ENCODE measurements around the gene TGIF2LY. TPM values are rescaled to one million over a fixed set of nuclear protein-coding genes. Genes with fewer than 3 reads are reported as not detected.
"Not testable (repeated sequence)": the region's sequence is repeated elsewhere in the genome, so short reads cannot be mapped to it uniquely, and the experiment has no call there.

The TGIF2LY gene
- total RNA-seq, result not detected

GRCh38 chrY:3578767-3579166, at the start of gene TGIF2LY:
TSS of gene TGIF2LY (plus strand) at chrY:3579067. CDS start at chrY:3579245, 178 bp downstream.
- CTCF ChIA-PET; H3K27me3 Mint-ChIP-seq; POLR2A ChIA-PET; H3K9me3 Mint-ChIP-seq; H3K4me1 Mint-ChIP-seq; H3K4me3 Mint-ChIP-seq; DNase-seq; H3K27ac Mint-ChIP-seq; H3K36me3 Mint-ChIP-seq (ENCODE audit: low read depth): not testable (repeated sequence)

Data from activated CD4-positive, alpha-beta memory T cell treated with anti-CD3 and anti-CD28 coated beads, Interleukin-2, amount 10 ng/mL, durations not matched to agents 7 days and 5 days (primary cell).